HEK293 (cell line): Measurements from ENCODE around the gene POLR1H.
A peak's percentile ranks its signal among the peaks of the same experiment; 100 is the strongest.

ENCODE experiments used
- BCL11A ChIP-seq: fragments of 450-650 bp; formaldehyde crosslinking; IDR thresholded peaks from 2 replicates; pipeline ENCODE4 v1.5.1; 2016; ENCODE audit warnings: low read depth, missing biosample characterization, missing genetic modification characterization
- EGR2 ChIP-seq: fragments of 450-650 bp; formaldehyde crosslinking; IDR thresholded peaks from 2 replicates; pipeline ENCODE4 v1.5.1; 2016; ENCODE audit warnings: low read depth, missing biosample characterization, missing genetic modification characterization
- FEZF1 ChIP-seq: fragments of 450-650 bp; formaldehyde crosslinking; IDR thresholded peaks from 2 replicates; pipeline ENCODE4 v1.5.1; 2016; ENCODE audit warnings: missing biosample characterization, missing genetic modification characterization
- GLIS1 ChIP-seq: fragments of 450-650 bp; formaldehyde crosslinking; IDR thresholded peaks from 2 replicates; pipeline ENCODE4 v1.5.1; 2016; ENCODE audit warnings: missing biosample characterization, missing genetic modification characterization
- HOXC10 ChIP-seq: sonication (generic); formaldehyde crosslinking; IDR thresholded peaks from 2 replicates; pipeline ENCODE4 v1.8.1; 2023; ENCODE audit warnings: mild to moderate bottlenecking, missing genetic modification reagents
- HOXD13 ChIP-seq: sonication (generic); formaldehyde crosslinking; IDR thresholded peaks from 2 replicates; pipeline ENCODE4 v1.8.0; 2022; ENCODE audit warnings: missing genetic modification reagents, borderline replicate concordance
- IKZF3 ChIP-seq: fragments of 450-650 bp; IDR thresholded peaks from 2 replicates; pipeline ENCODE4 v1.5.0; 2018; ENCODE audit warnings: missing biosample characterization, mild to moderate bottlenecking, missing genetic modification characterization, moderate library complexity
- KLF16 ChIP-seq: fragments of 450-650 bp; formaldehyde crosslinking; IDR thresholded peaks from 2 replicates; pipeline ENCODE4 v1.5.1; 2017; ENCODE audit warnings: missing biosample characterization, missing genetic modification characterization
- KLF7 ChIP-seq: fragments of 450-650 bp; formaldehyde crosslinking; IDR thresholded peaks from 2 replicates; pipeline ENCODE4 v1.5.1; 2016; ENCODE audit warnings: missing biosample characterization, missing genetic modification characterization, borderline replicate concordance
- OVOL3 ChIP-seq: fragments of 450-650 bp; formaldehyde crosslinking; IDR thresholded peaks from 2 replicates; pipeline ENCODE4 v1.5.1; 2016; ENCODE audit warnings: missing biosample characterization, missing genetic modification characterization
- PRDM1 ChIP-seq: fragments of 450-650 bp; formaldehyde crosslinking; IDR thresholded peaks from 2 replicates; pipeline ENCODE4; 2016; ENCODE audit warnings: missing biosample characterization, missing genetic modification characterization
- TCF7L2 ChIP-seq: IDR thresholded peaks from 2 replicates; pipeline ENCODE4 v1.6.1; 2011; ENCODE audit warnings: low read depth, mild to moderate bottlenecking, inconsistent platforms, low read length, moderate library complexity, borderline replicate concordance
- ZBTB1 ChIP-seq: fragments of 450-650 bp; formaldehyde crosslinking; IDR thresholded peaks from 2 replicates; pipeline ENCODE4 v1.5.1; 2016; ENCODE audit warnings: missing biosample characterization, missing genetic modification characterization
- ZBTB17 ChIP-seq: fragments of 450-650 bp; formaldehyde crosslinking; IDR thresholded peaks from 2 replicates; pipeline ENCODE4 v1.5.1; 2016; ENCODE audit warnings: missing biosample characterization, missing genetic modification characterization
- ZBTB21 ChIP-seq: fragments of 450-650 bp; formaldehyde crosslinking; IDR thresholded peaks from 2 replicates; pipeline ENCODE4 v1.5.1; 2017; ENCODE audit warnings: missing biosample characterization, missing genetic modification characterization
- ZNF133 ChIP-seq: fragments of 450-650 bp; formaldehyde crosslinking; IDR thresholded peaks from 2 replicates; pipeline ENCODE4 v1.5.1; 2016; ENCODE audit warnings: missing biosample characterization, missing genetic modification characterization
- ZNF184 ChIP-seq: fragments of 450-650 bp; IDR thresholded peaks from 2 replicates; pipeline ENCODE4 v1.5.1; 2018; ENCODE audit warnings: missing biosample characterization, mild to moderate bottlenecking, missing genetic modification characterization
- ZNF19 ChIP-seq: fragments of 450-650 bp; formaldehyde crosslinking; IDR thresholded peaks from 2 replicates; pipeline ENCODE4; 2016; ENCODE audit warnings: missing biosample characterization, missing genetic modification characterization, low read depth
- ZNF341 ChIP-seq: fragments of 450-650 bp; formaldehyde crosslinking; IDR thresholded peaks from 2 replicates; pipeline ENCODE4; 2016; ENCODE audit warnings: low read depth, missing biosample characterization, missing genetic modification characterization
- ZNF510 ChIP-seq: fragments of 450-650 bp; formaldehyde crosslinking; IDR thresholded peaks from 2 replicates; pipeline ENCODE4 v1.5.1; 2018; ENCODE audit warnings: mild to moderate bottlenecking, missing genetic modification characterization, missing biosample characterization; ENCODE audit not compliant: insufficient replicate concordance
- ZNF529 ChIP-seq: fragments of 450-650 bp; formaldehyde crosslinking; IDR thresholded peaks from 2 replicates; pipeline ENCODE4 v1.5.1; 2017; ENCODE audit warnings: missing genetic modification characterization, missing biosample characterization; ENCODE audit not compliant: insufficient replicate concordance
- ZNF561 ChIP-seq: fragments of 450-650 bp; IDR thresholded peaks from 2 replicates; pipeline ENCODE4 v1.5.1; 2018; ENCODE audit warnings: missing biosample characterization, missing genetic modification characterization, borderline replicate concordance
- ZNF596 ChIP-seq: fragments of 450-650 bp; IDR thresholded peaks from 2 replicates; pipeline ENCODE4 v1.5.0; 2018; ENCODE audit warnings: missing biosample characterization, mild to moderate bottlenecking, missing genetic modification characterization, moderate library complexity
- ZNF624 ChIP-seq: fragments of 450-650 bp; formaldehyde crosslinking; IDR thresholded peaks from 2 replicates; pipeline ENCODE4 v1.5.1; 2017; ENCODE audit warnings: missing biosample characterization, missing genetic modification characterization
- ZNF629 ChIP-seq: fragments of 450-650 bp; formaldehyde crosslinking; IDR thresholded peaks from 2 replicates; pipeline ENCODE4 v1.5.1; 2017; ENCODE audit warnings: missing biosample characterization, missing genetic modification characterization
- ZNF654 ChIP-seq: fragments of 450-650 bp; formaldehyde crosslinking; IDR thresholded peaks from 2 replicates; pipeline ENCODE4 v1.5.1; 2016; ENCODE audit warnings: low read depth, missing biosample characterization, missing genetic modification characterization
- ZNF664 ChIP-seq: fragments of 450-650 bp; formaldehyde crosslinking; IDR thresholded peaks from 2 replicates; pipeline ENCODE4 v1.5.1; 2016; ENCODE audit warnings: missing biosample characterization, missing genetic modification characterization
- ZNF677 ChIP-seq: fragments of 450-650 bp; IDR thresholded peaks from 2 replicates; pipeline ENCODE4 v1.5.0; 2018; ENCODE audit warnings: missing biosample characterization, mild to moderate bottlenecking, missing genetic modification characterization, moderate library complexity
- ZNF776 ChIP-seq: fragments of 450-650 bp; formaldehyde crosslinking; IDR thresholded peaks from 2 replicates; pipeline ENCODE4 v1.5.0; 2017; ENCODE audit warnings: missing biosample characterization, missing genetic modification characterization, borderline replicate concordance
- ZNF830 ChIP-seq: fragments of 450-650 bp; IDR thresholded peaks from 2 replicates; pipeline ENCODE4 v1.5.0; 2018; ENCODE audit warnings: missing biosample characterization, missing genetic modification characterization, low read depth, mild to moderate bottlenecking, moderate library complexity
- ZSCAN16 ChIP-seq: fragments of 450-650 bp; formaldehyde crosslinking; IDR thresholded peaks from 2 replicates; pipeline ENCODE4 v1.5.1; 2016; ENCODE audit warnings: missing biosample characterization, missing genetic modification characterization
- ZSCAN23 ChIP-seq: fragments of 450-650 bp; formaldehyde crosslinking; IDR thresholded peaks from 2 replicates; pipeline ENCODE4 v1.5.1; 2016; ENCODE audit warnings: missing biosample characterization, missing genetic modification characterization
- ZXDB ChIP-seq: fragments of 450-650 bp; formaldehyde crosslinking; IDR thresholded peaks from 2 replicates; pipeline ENCODE4 v1.5.1; 2016; ENCODE audit warnings: missing biosample characterization, missing genetic modification characterization
- TF ChIP-seq, protein P1 (sequence below): fragments of 450-650 bp; formaldehyde crosslinking; IDR thresholded peaks from 2 replicates; pipeline ENCODE4 v1.5.1; 2016; ENCODE audit warnings: missing biosample characterization, missing genetic modification characterization
- TF ChIP-seq, protein P2 (sequence below): fragments of 450-650 bp; formaldehyde crosslinking; IDR thresholded peaks from 2 replicates; pipeline ENCODE4 v1.5.1; 2016; ENCODE audit warnings: missing biosample characterization, missing genetic modification characterization
- TF ChIP-seq, protein P3 (sequence below): fragments of 450-650 bp; formaldehyde crosslinking; IDR thresholded peaks from 2 replicates; pipeline ENCODE4 v1.5.1; 2016; ENCODE audit warnings: missing biosample characterization, missing genetic modification characterization

POLR1H gene

DNA sequence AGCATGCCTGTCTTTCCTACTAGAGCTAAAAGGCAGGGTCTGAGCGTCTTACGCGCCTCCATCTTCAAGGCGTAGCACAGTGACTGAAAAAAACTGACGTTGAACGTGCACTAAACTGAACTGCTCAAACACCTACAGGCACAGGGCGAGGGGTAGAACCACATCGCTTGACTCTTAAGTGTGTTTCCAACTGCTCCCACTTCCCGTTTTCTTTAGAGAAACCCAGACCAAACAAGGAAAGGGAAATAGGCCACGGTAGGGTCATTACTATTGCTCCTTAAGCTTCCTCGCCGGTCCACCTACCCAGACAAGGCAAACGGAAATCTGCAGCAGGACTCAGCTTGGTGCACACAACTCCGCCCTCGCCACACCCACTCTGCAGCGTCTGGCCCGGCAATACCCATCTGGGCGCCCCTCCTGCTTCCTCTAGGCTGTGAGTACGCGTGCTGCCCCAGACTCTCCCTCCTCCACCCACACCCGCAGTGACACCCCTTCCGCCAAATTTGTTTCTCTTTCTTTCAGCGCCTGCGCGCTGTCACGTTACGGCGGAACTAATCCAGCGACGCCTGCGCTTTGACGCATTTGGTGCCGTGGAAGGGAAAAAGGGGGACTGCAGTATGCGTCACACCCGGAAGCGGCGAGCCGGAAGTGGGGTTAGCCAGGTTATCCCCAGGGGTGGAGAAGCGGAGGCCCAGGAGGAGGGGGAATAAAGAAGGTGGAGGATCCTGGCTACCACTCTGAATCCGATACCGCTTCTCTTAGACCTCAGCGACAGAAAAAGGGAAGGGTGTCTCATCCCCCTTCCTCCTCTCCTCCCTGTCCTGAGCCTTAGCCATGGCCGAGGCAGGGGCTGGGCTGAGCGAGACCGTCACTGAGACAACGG lies 5.8 kb downstream of the POLR1H start, which contains the start of gene PPP1R11 (continued):
- TF ChIP-seq, protein P1, sequence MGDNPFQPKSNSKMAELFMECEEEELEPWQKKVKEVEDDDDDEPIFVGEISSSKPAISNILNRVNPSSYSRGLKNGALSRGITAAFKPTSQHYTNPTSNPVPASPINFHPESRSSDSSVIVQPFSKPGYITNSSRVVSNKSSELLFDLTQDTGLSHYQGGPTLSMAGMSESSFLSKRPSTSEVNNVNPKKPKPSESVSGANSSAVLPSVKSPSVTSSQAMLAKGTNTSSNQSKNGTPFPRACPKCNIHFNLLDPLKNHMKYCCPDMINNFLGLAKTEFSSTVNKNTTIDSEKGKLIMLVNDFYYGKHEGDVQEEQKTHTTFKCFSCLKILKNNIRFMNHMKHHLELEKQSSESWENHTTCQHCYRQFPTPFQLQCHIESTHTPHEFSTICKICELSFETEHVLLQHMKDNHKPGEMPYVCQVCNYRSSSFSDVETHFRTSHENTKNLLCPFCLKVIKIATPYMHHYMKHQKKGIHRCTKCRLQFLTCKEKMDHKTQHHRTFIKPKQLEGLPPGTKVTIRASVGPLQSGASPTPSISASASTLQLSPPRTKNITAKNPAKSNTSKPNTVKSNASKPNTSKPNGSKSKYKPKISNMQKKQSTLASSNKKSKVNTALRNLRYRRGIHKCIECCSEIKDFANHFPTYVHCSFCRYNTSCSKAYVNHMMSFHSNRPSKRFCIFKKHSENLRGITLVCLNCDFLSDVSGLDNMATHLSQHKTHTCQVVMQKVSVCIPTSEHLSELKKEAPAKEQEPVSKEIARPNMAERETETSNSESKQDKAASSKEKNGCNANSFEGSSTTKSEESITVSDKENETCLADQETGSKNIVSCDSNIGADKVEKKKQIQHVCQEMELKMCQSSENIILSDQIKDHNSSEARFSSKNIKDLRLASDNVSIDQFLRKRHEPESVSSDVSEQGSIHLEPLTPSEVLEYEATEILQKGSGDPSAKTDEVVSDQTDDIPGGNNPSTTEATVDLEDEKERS = no peak
- no peak for TF ChIP-seq ZNF830 (tag by site-specific recombination)
- TF ChIP-seq ZNF510 (tag by site-specific recombination) = no peak
- peak; percentile 49; the same call in 1 of the 2 replicates for TF ChIP-seq KLF16 (tag by site-specific recombination)
- TF ChIP-seq, protein P2, sequence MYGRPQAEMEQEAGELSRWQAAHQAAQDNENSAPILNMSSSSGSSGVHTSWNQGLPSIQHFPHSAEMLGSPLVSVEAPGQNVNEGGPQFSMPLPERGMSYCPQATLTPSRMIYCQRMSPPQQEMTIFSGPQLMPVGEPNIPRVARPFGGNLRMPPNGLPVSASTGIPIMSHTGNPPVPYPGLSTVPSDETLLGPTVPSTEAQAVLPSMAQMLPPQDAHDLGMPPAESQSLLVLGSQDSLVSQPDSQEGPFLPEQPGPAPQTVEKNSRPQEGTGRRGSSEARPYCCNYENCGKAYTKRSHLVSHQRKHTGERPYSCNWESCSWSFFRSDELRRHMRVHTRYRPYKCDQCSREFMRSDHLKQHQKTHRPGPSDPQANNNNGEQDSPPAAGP = peak; percentile 33
- no peak for TF ChIP-seq ZNF596
- TF ChIP-seq ZNF19 (tag by site-specific recombination) = no peak
- TF ChIP-seq BCL11A (tag by site-specific recombination) = no peak
- TF ChIP-seq, protein P3, sequence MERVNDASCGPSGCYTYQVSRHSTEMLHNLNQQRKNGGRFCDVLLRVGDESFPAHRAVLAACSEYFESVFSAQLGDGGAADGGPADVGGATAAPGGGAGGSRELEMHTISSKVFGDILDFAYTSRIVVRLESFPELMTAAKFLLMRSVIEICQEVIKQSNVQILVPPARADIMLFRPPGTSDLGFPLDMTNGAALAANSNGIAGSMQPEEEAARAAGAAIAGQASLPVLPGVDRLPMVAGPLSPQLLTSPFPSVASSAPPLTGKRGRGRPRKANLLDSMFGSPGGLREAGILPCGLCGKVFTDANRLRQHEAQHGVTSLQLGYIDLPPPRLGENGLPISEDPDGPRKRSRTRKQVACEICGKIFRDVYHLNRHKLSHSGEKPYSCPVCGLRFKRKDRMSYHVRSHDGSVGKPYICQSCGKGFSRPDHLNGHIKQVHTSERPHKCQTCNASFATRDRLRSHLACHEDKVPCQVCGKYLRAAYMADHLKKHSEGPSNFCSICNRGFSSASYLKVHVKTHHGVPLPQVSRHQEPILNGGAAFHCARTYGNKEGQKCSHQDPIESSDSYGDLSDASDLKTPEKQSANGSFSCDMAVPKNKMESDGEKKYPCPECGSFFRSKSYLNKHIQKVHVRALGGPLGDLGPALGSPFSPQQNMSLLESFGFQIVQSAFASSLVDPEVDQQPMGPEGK (tag by site-specific recombination) = peak; percentile 91
- TF ChIP-seq PRDM1 = peak; percentile 81
- TF ChIP-seq GLIS1 (tag by site-specific recombination) = peak; percentile 45; the same call in 1 of the 2 replicates
- TF ChIP-seq EGR2 = peak; percentile 95
- peak; percentile 92 for TF ChIP-seq ZBTB17 (tag by site-specific recombination)
- peak; percentile 99 for TF ChIP-seq ZNF629 (tag by site-specific recombination)
- TF ChIP-seq ZNF677 (tag by site-specific recombination) = no peak
- TF ChIP-seq TCF7L2 = peak; percentile 82
- TF ChIP-seq ZNF184 (tag by site-specific recombination) = no peak
- TF ChIP-seq ZNF624 (tag by site-specific recombination) = no peak
- TF ChIP-seq ZNF654 = no peak
- TF ChIP-seq ZNF529 (tag by site-specific recombination) = no peak
- TF ChIP-seq ZNF664 (tag by site-specific recombination) = no peak
- no peak for TF ChIP-seq FEZF1
- peak; percentile 94; the same call in 1 of the 2 replicates for TF ChIP-seq ZNF561 (tag by site-specific recombination)
- TF ChIP-seq HOXD13 = no peak
- no peak for TF ChIP-seq ZBTB1
- peak; percentile 92; the same call in 1 of the 2 replicates for TF ChIP-seq ZNF341
- TF ChIP-seq IKZF3 (tag by site-specific recombination) = peak; percentile 75
- TF ChIP-seq ZSCAN23 = no peak
- no peak for TF ChIP-seq ZNF133 (tag by site-specific recombination)
- no peak for TF ChIP-seq HOXC10
- TF ChIP-seq ZXDB (tag by site-specific recombination) = peak; percentile 98
- peak; percentile 91 for TF ChIP-seq ZBTB21 (tag by site-specific recombination)
- TF ChIP-seq KLF7 (tag by site-specific recombination) = peak; percentile 32; the same call in 1 of the 2 replicates
- TF ChIP-seq ZNF776 (tag by site-specific recombination) = no peak
- TF ChIP-seq OVOL3 (tag by site-specific recombination) = no peak
- TF ChIP-seq ZSCAN16 (tag by site-specific recombination) = peak; percentile 14; the same call in 1 of the 2 replicates
